Uterus (tissue), 4 donors: ENCODE data around the gene CACNA1D. TPM values are rescaled to one million over a fixed set of nuclear protein-coding genes. Genes with fewer than 3 reads are reported as not detected.
"Not testable (repeated sequence)": the region's sequence is repeated elsewhere in the genome, so short reads cannot be mapped to it uniquely, and the experiment has no call there.

Experiments used
- DNase-seq, 2 donors: peaks; one replicate each; pipeline ENCODE4 v3.0.0-alpha.2; 2019 to 2020
- H3K27ac ChIP-seq, 2 donors: fragments of 200-600 bp; sonication (generic); 1 replicate in 1 of 2; 2 replicates in 1 of 2; pipeline ENCODE4 v1.5.1; 2016 to 2018
- H3K27me3 ChIP-seq, 2 donors: fragments of 200-600 bp; sonication (generic); one replicate each; pipeline ENCODE4 v1.5.1; 2018 to 2019; ENCODE audit warnings: control low read depth in 1 of 2
- H3K36me3 ChIP-seq, 2 donors: fragments of 200-600 bp; sonication (generic); one replicate each; pipeline ENCODE4 v1.5.1; 2019; ENCODE audit warnings: control low read depth in 1 of 2
- H3K4me1 ChIP-seq, 2 donors: fragments of 200-600 bp; sonication (generic); one replicate each; pipeline ENCODE4 v1.5.1; 2018 to 2019; ENCODE audit warnings: control low read depth in 1 of 2
- H3K4me3 ChIP-seq, 2 donors: fragments of 200-600 bp; sonication (generic); 1 replicate in 1 of 2; 2 replicates in 1 of 2; pipeline ENCODE4 v1.5.1; 2018 to 2019; ENCODE audit warnings: mild to moderate bottlenecking in 1 of 2
- H3K9me3 ChIP-seq, 2 donors: fragments of 200-600 bp; sonication (generic); one replicate each; pipeline ENCODE4 v1.5.1; 2019; ENCODE audit warnings: control low read depth in 1 of 2
- CTCF ChIP-seq, 4 experiments: fragments of 200-600 bp in 2 of 4; fragments of 450-650 bp in 2 of 4; sonication (generic) in 2 of 4; IDR thresholded peaks; one replicate each; pipeline ENCODE4 v1.5.1; 2016 to 2019; ENCODE audit warnings: antibody characterized with exemption in 4 of 4, mild to moderate bottlenecking in 2 of 4, moderate library complexity in 1 of 4
- POLR2A ChIP-seq, 2 donors: fragments of 450-650 bp; IDR thresholded peaks; one replicate each; pipeline ENCODE4 v1.6.1; 2016; ENCODE audit warnings: antibody characterized with exemption in 2 of 2, mild to moderate bottlenecking in 1 of 2, moderate library complexity in 1 of 2
- intact Hi-C: fragments of 100-400 bp; cut with DNase I; formaldehyde crosslinking; loops from one replicate; pipeline ENCODE4 v1.15.1; 2023; ENCODE audit warnings: low total_unique reads
- total RNA-seq, 4 donors: library from RNA; depleted of rRNA in 3 of 4; stranded (reverse); fragments of >200 nt in 3 of 4; gene quantifications; one replicate each; pipeline versions ENCODE4 v1.1.0 to v1.2.4, GENCODE V29; 2014 to 2023
- donor health status: DM: yes; HTN: yes; CAD: no.

The CACNA1D gene
- total RNA-seq, 4 donors from 2014 or later = 0.88 to 97.5 (median 63.4) TPM

GRCh38 chr3:53659996-53660395 is 165.6 kb downstream of the CACNA1D start:
- TF ChIP-seq CTCF (IDR thresholded peaks at IDR 0.05) (no peak), POLR2A (IDR thresholded peaks at IDR 0.05) (no peak)
- H3K27ac ChIP-seq = no peak overlapping the region

GRCh38 chr3:53661480-53661879 is 167.1 kb downstream of the CACNA1D start:
- intact Hi-C loops = no loop called here
- TF ChIP-seq CTCF (IDR thresholded peaks at IDR 0.05) (no peak), POLR2A (IDR thresholded peaks at IDR 0.05) (no peak)
- no peak overlapping the region for H3K4me3 ChIP-seq
- H3K9me3 ChIP-seq = no peaks in the 10 kb centered on the region
- no peaks in the 10 kb centered on the region for H3K27me3 ChIP-seq
- no peaks in the 10 kb centered on the region for H3K36me3 ChIP-seq
- no peaks in the 10 kb centered on the region for H3K4me1 ChIP-seq
- DNase-seq = no peak
- H3K27ac ChIP-seq = no peak overlapping the region

More at GRCh38 chr3:53659996-53660395, 165.6 kb downstream of the CACNA1D start:
- no peaks in the 10 kb centered on the region for H3K27me3 ChIP-seq
- no peak for DNase-seq
- intact Hi-C loops = no loop called here
- H3K4me1 ChIP-seq = no peaks in the 10 kb centered on the region
- H3K4me3 ChIP-seq = no peak overlapping the region
- H3K36me3 ChIP-seq = no peaks in the 10 kb centered on the region
- H3K9me3 ChIP-seq = no peaks in the 10 kb centered on the region

GRCh38 chr3:53664812-53665211 is 170.4 kb downstream of the CACNA1D start:
- H3K27me3 ChIP-seq, H3K9me3 ChIP-seq, intact Hi-C loops, H3K36me3 ChIP-seq, DNase-seq, H3K4me1 ChIP-seq, H3K27ac ChIP-seq, H3K4me3 ChIP-seq: not testable (repeated sequence)

GRCh38 chr3:53665608-53666425 is 171.4 kb downstream of the CACNA1D start:
- Histone ChIP-seq H3K27ac (no peak overlapping the region), H3K4me3 (no peak overlapping the region), H3K27me3 (no peaks in the 10 kb centered on the region), H3K9me3 (no peaks in the 10 kb centered on the region), H3K36me3 (no peaks in the 10 kb centered on the region), H3K4me1 (no peaks in the 10 kb centered on the region)
- TF ChIP-seq CTCF (IDR thresholded peaks at IDR 0.05) = no peak
- DNase-seq = no peak
- intact Hi-C loops = no loop called here

- Histone ChIP-seq H3K27me3 (no peaks in the 10 kb centered on the region), H3K36me3 (no peaks in the 10 kb centered on the region), H3K9me3 (no peaks in the 10 kb centered on the region), H3K4me1 (no peaks in the 10 kb centered on the region), H3K4me3 (no peak overlapping the region), H3K27ac (no peak overlapping the region)
- no peak for DNase-seq
- TF ChIP-seq CTCF (IDR thresholded peaks at IDR 0.05) (no peak), POLR2A (IDR thresholded peaks at IDR 0.05) (no peak)
- intact Hi-C loops = no loop called here
These were observed 174.5 kb downstream of the CACNA1D start for GRCh38 chr3:53668872-53669271.
